H1 (cell line): ENCODE data around the gene SLC25A51. TPM values are rescaled to one million over a fixed set of nuclear protein-coding genes. Genes with fewer than 3 reads are reported as not detected.

ENCODE experiments used
- CEBPB ChIP-seq: IDR thresholded peaks from 2 replicates; pipeline ENCODE4 v1.6.1; 2012; ENCODE audit warnings: low read depth, low read length
- GTF2F1 ChIP-seq: IDR thresholded peaks from 2 replicates; pipeline ENCODE4 v1.6.1; 2012; ENCODE audit warnings: low read depth, low read length, improper control_type of control experiment, borderline replicate concordance
- KDM1A ChIP-seq: fragments of 200-600, 300-600 bp; sonication (generic); IDR thresholded peaks from 2 replicates; pipeline ENCODE4 v1.7.1; 2016; ENCODE audit warnings: mild to moderate bottlenecking, low read length, borderline replicate concordance
- POLR2AphosphoS5 ChIP-seq: IDR thresholded peaks from 2 replicates; pipeline ENCODE4 v1.6.1; 2011; ENCODE audit warnings: low read depth, low read length
- RFX5 ChIP-seq: IDR thresholded peaks from 2 replicates; pipeline ENCODE4 v1.6.1; 2011; ENCODE audit warnings: low read depth, low read length, improper control_type of control experiment, borderline replicate concordance
- SRF ChIP-seq: IDR thresholded peaks from 2 replicates; pipeline ENCODE4 v1.6.1; 2011; ENCODE audit warnings: mild to moderate bottlenecking, low read depth, low read length, moderate library complexity
- SUZ12 ChIP-seq: fragments of 200-600 bp; sonication (generic); IDR thresholded peaks from 2 replicates; pipeline ENCODE4 v1.6.1; 2012; ENCODE audit warnings: mild to moderate bottlenecking, inconsistent platforms, low read length, moderate library complexity, mixed read lengths
- TAF1 ChIP-seq: IDR thresholded peaks from 2 replicates; pipeline ENCODE4 v1.6.1; 2011; ENCODE audit warnings: mild to moderate bottlenecking, low read depth, low read length
- polyA plus RNA-seq, 7 experiments: library from polyadenylated mRNA; depleted of rRNA in 3 of 7; stranded (reverse) in 5 of 7; unstranded in 2 of 7; fragments of >200 nt in 5 of 7; fragments of 200-250 nt in 2 of 7; gene quantifications; 1 replicate in 5 of 7; 2 replicates in 1 of 7; 4 replicates in 1 of 7; pipeline versions ENCODE4 v1.2.1 to v1.2.3, GENCODE V29; 2011 to 2013; ENCODE audit warnings: missing spikeins in 2 of 7, mixed read lengths in 2 of 7
- total RNA-seq: library from RNA; stranded (reverse); fragmentation: NEBNext Ultra II Directional; extraction: Animal tissue kit (Norgen Biotek cat#: 25700); gene quantifications from 2 replicates; pipeline ENCODE4 v1.2.1, GENCODE V29; 2021
- TF ChIP-seq, protein P1 (sequence below): fragments of 300-600 bp; sonication (generic); IDR thresholded peaks from 2 replicates; pipeline ENCODE4 v1.7.1; 2012; ENCODE audit warnings: low read length, moderate library complexity, mild to moderate bottlenecking, inconsistent platforms; ENCODE audit not compliant: insufficient replicate concordance

SLC25A51 gene
- total and polyA plus RNA-seq, 2 of the 8 experiments (the other 6 are each of a cell fraction or from before 2014, with no cell fraction given), result 8.0 to 14.5 TPM

DNA sequence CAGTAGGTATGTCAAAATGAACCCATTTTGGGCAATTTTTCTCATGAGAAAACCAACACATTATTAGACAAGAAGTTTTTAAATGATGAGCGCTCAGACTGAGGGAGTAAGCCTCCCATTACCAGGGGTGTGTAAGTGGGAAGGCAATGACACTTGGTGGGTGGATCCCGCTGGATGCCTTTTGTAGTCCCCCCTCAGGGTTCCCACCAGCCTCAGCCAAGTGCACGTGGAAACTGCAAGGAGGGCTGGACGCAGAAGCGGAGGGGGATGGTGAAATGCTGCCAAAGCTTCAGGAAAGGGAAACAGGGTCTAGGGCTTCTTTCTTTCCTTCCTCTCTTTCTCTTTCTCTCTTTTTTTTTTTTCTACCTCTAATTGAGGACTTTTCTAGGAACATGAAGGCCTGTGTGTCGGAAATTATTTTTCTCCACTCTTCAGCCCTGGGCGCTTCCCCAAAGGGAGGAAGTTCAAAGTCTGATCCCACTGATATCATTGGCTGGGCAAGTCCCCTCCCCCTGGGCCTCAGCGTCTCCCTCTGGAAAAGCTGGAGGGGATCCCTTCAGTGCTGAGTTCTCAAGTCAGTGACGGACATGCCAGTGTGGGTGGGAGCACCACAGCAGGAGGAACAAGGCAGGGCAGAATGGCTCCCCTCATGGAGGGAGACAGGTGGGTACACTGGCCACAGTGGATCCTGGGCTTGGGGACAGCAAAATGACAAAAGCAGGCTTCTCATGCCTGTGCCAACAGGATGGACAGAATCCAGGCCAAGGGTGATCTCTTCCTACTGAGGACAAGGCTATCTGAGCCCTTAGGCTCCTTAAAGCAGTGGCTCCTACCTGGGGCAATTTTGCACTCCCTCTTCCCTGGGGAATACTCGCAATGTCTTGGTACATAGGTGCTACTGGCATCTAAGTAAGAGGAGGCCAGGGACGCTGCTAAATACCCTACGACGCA is 23.9 kb upstream of the SLC25A51 start (continued):
- TF ChIP-seq, protein P1, sequence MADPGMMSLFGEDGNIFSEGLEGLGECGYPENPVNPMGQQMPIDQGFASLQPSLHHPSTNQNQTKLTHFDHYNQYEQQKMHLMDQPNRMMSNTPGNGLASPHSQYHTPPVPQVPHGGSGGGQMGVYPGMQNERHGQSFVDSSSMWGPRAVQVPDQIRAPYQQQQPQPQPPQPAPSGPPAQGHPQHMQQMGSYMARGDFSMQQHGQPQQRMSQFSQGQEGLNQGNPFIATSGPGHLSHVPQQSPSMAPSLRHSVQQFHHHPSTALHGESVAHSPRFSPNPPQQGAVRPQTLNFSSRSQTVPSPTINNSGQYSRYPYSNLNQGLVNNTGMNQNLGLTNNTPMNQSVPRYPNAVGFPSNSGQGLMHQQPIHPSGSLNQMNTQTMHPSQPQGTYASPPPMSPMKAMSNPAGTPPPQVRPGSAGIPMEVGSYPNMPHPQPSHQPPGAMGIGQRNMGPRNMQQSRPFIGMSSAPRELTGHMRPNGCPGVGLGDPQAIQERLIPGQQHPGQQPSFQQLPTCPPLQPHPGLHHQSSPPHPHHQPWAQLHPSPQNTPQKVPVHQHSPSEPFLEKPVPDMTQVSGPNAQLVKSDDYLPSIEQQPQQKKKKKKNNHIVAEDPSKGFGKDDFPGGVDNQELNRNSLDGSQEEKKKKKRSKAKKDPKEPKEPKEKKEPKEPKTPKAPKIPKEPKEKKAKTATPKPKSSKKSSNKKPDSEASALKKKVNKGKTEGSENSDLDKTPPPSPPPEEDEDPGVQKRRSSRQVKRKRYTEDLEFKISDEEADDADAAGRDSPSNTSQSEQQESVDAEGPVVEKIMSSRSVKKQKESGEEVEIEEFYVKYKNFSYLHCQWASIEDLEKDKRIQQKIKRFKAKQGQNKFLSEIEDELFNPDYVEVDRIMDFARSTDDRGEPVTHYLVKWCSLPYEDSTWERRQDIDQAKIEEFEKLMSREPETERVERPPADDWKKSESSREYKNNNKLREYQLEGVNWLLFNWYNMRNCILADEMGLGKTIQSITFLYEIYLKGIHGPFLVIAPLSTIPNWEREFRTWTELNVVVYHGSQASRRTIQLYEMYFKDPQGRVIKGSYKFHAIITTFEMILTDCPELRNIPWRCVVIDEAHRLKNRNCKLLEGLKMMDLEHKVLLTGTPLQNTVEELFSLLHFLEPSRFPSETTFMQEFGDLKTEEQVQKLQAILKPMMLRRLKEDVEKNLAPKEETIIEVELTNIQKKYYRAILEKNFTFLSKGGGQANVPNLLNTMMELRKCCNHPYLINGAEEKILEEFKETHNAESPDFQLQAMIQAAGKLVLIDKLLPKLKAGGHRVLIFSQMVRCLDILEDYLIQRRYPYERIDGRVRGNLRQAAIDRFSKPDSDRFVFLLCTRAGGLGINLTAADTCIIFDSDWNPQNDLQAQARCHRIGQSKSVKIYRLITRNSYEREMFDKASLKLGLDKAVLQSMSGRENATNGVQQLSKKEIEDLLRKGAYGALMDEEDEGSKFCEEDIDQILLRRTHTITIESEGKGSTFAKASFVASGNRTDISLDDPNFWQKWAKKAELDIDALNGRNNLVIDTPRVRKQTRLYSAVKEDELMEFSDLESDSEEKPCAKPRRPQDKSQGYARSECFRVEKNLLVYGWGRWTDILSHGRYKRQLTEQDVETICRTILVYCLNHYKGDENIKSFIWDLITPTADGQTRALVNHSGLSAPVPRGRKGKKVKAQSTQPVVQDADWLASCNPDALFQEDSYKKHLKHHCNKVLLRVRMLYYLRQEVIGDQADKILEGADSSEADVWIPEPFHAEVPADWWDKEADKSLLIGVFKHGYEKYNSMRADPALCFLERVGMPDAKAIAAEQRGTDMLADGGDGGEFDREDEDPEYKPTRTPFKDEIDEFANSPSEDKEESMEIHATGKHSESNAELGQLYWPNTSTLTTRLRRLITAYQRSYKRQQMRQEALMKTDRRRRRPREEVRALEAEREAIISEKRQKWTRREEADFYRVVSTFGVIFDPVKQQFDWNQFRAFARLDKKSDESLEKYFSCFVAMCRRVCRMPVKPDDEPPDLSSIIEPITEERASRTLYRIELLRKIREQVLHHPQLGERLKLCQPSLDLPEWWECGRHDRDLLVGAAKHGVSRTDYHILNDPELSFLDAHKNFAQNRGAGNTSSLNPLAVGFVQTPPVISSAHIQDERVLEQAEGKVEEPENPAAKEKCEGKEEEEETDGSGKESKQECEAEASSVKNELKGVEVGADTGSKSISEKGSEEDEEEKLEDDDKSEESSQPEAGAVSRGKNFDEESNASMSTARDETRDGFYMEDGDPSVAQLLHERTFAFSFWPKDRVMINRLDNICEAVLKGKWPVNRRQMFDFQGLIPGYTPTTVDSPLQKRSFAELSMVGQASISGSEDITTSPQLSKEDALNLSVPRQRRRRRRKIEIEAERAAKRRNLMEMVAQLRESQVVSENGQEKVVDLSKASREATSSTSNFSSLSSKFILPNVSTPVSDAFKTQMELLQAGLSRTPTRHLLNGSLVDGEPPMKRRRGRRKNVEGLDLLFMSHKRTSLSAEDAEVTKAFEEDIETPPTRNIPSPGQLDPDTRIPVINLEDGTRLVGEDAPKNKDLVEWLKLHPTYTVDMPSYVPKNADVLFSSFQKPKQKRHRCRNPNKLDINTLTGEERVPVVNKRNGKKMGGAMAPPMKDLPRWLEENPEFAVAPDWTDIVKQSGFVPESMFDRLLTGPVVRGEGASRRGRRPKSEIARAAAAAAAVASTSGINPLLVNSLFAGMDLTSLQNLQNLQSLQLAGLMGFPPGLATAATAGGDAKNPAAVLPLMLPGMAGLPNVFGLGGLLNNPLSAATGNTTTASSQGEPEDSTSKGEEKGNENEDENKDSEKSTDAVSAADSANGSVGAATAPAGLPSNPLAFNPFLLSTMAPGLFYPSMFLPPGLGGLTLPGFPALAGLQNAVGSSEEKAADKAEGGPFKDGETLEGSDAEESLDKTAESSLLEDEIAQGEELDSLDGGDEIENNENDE, result no peak
- no peak for TF ChIP-seq RFX5
- no peak for TF ChIP-seq KDM1A
- no peak for TF ChIP-seq CEBPB
- TF ChIP-seq SUZ12, result no peak
- no peak for TF ChIP-seq GTF2F1
- no peak for TF ChIP-seq POLR2AphosphoS5
- no peak for TF ChIP-seq SRF
- no peak for TF ChIP-seq TAF1
